Central memory CD4-positive, alpha-beta T cell (primary cell): ENCODE results near the gene AOPEP.

Experiments
- DNase-seq: peaks from one replicate; pipeline ENCODE4 v3.0.0; 2022

The AOPEP gene

DNA sequence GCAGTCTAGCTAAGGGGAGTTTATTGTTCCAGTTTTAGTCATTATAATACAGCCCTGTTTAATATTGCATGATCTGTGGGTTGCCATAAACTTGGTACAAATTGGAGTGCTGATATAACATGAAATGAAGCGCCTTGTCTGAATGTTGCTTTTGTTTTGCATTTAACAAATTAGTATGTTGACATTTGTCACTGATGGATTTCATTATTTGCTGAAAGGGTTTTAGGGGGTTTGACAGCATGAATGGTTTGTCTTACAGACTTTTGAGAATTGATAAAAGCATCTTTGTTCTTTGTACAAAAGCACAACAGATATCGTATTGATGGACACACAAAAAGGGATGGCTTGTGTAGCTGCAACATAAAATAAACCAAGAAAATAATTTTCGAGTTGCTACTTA is 178.3 kb downstream of the AOPEP start:
- no peak for DNase-seq

DNA sequence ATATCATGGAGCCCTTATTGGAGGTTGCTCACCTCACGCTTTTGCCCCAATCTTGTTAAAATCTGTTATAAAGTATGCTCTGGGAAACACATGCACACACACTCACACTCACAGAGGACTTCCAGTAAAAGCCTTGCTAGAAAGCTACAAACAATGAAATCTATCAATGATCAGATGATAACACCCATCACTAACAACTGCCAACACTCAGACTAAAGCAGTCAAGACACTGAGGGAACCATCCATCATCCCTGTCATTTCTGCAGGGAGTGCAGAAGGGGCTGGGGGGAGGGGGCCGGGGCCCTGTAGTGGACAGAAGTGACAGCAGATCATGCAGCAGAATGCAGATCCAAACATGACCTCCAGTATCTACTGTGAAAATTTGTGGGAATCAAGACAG is 179.1 kb downstream of the AOPEP start:
- DNase-seq: no peak

DNA sequence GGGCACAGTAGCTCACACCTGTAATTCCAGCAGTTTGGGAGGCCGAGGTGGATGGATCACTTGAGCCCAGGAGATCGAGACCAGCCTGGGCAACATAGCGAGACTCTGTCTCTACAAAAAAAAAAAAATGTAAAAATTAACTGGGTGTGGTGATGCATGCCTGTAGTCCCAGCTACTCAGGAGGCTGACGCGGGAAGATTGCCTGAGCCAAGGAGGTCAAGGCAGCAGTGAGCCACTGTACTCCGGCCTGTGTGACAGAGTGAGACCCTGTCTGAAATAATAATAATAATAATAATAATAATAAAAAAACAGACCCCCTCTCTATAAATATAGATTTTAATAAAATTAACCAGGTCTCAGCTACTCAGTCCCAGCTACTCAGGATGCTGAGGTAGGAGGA is 179.7 kb downstream of the AOPEP start:
- DNase-seq: no peak

GRCh38 chr9:94906713-94907112 is 180.2 kb downstream of the AOPEP start:
- DNase-seq: no peak

- DNase-seq: no peak
Observed at GRCh38 chr9:94907264-94907936, 180.9 kb downstream of the AOPEP start.

DNA sequence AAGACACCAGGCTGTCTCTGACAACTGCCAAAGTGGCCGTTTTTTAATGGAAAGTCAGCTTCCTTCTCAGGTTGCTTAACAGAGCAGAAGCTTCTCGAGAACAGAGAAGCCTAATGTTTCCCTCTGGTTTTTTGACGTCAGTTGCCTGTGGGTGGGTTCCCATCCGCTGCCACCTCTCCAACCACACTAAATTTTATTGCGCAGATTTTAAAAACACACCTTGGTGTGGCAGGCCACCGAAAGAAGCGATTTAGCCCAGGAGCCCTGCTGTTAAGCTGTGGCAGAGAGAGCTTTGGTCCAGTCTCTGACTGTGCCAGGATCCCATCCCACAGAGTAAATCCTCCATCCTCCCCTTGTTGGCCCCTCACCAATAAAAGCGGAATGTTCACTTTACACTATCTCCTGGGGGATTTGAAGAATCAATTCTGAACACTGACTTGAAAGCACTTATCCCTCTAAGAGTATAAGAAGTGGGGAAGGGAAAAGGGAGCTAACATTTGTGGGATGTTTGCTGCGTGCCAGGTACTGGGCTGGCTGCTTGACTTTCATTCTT is 181.6 kb downstream of the AOPEP start:
- DNase-seq: no peak

- DNase-seq: no peak
Observed at GRCh38 chr9:94908583-94909249, 182.2 kb downstream of the AOPEP start.

DNA sequence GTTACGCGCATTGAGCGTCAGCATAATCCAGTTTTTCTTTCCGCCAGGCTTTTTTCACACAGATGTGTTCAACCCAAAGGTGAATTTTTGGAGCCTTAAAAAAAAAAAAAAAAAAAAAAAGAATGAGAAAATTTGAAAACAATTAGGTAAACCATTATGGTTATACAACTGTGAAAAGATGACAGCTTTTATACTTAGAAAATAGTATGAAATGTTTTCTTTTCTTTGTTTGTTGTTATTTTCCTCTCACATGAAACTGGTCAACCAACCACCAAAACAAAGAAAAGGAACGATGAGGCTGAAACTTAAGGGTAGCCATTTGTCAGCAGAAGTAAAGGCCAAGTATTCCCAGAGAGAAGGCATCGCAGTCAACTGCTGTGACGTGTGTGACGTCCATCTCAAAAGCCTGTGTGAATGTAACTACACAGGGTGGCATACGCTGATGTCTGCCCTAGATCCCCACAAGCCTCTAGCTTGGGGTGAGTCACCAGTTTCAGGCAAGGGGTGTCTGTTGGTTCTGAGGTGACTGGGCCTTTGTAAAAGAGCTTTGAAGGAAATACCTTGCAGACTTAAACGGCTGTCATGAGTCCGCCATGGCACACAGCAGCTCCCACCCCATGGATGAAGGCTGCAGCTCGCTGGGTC is 182.9 kb downstream of the AOPEP start:
- DNase-seq: no peak

GRCh38 chr9:94909965-94910730 is 183.6 kb downstream of the AOPEP start:
- no peak for DNase-seq

DNA sequence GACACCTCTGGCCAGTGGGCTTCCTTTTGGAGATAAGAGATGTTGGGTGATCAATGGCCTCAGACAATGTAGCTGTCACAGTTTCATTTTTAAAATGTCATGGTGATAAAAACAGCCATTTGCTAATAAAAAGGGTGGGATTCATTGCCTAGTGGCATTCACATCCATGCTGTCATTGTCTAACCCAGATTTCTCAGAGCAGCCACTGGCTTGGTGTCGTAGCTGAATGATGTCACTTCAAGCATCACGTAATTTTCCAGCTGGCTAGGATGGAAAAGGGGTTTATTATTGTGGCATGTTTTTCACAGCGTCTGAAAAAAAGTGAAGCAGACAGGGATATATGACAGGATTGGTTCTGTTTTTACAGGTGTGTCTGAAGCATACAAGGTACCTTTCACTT is 184.7 kb downstream of the AOPEP start:
- DNase-seq: no peak

DNA sequence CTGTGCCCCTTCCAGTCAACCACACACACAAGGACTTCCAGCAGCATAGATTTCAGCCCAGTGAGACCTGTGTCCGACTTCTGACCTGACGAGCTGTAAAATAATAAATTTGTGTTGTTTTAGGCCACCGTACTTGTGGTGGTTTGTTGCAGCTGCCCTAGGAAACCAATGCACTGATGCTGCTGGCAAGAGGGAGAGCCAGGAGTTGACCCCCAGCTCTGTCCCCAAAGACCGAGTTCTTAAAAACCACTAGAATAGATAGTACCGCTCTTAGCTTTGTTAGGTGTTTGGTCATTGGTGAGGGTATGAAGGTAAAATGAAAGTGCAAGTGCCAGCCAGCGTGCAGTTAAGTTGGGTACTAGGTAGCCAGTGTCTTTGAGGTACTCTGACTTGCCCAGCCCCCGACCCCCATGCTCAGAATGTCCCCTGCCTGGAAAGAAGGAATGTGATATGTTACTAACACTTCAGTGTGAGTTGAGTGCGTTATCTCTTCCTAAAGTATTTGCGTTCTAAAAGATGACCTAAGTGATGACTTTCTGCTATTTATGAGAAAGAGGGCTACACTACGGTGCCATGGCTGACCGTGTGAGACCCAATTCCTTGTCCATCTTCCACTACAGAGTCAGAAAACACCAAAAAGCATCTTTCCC is 185.6 kb downstream of the AOPEP start:
- DNase-seq: no peak

- no peak for DNase-seq
Observed at GRCh38 chr9:94912700-94913249, 186.3 kb downstream of the AOPEP start.

GRCh38 chr9:94913550-94913949 is 187.1 kb downstream of the AOPEP start:
- no peak for DNase-seq

DNA sequence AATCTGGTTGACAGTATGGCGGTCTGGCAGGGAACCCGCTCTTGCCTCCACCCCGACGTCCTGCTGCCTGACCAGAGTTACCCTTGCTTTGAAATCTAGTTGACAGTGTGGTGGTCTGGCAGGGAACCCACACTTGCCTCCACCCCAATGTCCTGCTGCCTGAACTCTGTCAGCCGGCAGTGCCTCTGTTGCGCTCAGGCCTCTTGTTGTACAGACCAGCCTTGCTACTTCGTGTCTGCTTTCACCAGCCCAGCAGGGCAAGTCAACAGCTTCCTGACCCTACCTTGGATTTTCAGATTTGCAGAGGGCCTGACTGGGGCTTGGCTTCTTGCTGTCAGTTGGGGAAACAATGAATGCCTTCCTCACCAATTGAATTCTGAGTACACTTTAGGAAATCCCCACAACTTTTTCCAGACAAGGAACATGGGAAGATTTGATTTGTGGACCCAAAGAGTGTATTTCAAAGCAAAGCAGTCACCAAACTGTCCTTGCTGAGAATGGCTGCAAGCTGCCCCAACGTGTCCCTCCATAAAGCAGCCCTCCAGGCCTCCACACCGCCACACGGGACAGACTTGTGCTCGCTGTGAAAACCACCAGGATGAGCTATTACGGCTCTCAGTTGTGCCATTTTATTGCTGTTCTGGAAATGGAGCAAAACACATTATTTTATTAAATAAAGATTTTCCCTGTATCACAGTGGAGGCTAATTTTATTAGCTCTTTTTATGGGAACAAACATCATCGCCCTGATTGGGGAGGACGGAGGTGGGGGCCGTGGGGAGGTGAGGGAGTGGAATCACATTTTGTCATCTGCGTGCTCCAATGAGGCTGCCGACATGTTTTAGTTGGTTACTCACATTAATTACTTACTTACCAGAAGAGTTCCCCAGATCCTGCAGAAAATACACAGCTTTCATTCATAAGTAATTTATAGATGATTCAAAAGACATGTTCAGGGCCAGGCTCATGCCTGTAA is 189.3 kb downstream of the AOPEP start:
- DNase-seq: no peak

DNA sequence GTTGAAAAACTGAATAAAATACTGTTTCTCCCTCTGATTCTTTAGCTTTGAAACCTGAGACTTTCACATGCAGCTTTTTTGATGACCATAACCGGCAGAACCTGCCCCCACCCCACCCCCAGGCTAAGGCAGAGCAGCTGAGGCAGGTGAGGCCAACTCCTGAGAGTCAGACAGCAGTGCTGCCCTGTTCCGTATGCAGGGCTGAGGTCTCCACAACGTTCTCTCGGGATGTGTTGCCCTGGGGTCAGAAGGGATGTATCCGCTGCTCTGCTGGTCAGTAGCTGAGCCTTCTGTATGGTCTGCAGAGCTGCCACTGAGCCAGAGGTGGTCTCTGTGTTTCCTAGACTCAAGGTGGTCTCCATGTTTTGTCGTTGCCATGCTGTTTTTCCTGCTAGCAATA is 190.5 kb downstream of the AOPEP start:
- no peak for DNase-seq

- no peak for DNase-seq
Observed at GRCh38 chr9:94918038-94918753, 191.7 kb downstream of the AOPEP start.

DNA sequence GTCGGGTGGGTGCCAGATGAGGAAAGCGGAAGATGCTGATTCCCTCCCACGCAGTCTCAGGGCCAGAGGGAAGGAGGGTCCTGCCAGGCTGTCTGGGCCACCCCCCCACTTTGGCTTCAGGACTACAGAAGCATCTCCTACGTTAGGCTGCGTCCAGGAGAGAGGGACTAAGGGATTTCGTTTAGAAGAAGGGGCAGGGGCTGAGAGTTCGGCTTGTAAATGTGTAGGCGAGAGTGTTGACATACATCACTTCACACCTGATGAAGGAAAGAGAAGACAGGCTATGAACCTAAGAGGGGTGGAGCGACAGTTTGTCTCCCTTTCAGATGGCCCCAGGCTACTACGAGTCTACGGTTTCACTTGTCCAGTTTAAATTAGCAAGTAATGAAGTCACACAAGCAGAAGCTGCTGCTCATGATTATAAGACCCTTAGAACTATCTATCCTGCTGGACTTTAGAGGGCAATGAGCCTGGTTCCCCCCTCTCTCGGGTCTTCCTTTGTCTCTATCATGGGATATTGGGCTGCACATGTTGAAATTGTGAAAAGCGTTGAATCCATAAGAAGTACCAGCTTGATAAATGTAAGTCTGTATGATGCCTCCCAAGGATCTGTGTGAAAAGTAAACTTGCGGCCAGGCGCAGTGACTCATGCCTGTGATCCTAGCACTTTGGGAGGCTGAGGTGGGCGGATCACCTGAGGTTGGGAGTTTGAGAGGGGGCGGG is 193.0 kb downstream of the AOPEP start:
- DNase-seq: no peak

GRCh38 chr9:94920420-94921091 is 194.1 kb downstream of the AOPEP start:
- no peak for DNase-seq

DNA sequence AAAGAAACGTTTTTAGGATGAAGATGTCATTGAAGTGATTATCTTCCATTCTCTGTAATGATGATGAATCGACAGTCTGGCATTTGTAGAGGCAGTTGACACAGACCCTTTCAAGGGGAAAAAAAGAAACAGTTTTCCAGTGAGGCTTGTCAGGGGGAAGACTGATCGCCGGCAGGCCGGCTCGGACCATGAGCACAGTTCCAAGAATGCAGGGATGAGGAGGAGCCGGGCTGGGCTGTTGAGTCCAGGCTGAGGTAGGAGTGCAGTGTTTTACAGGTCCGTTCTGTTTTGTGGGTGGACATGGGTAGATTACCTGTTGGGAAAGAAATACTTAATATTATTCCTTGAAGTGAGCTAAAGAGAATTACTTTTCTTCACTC is 194.6 kb downstream of the AOPEP start:
- DNase-seq: no peak
